ENCODE results near the gene MLNR.

MLNR gene

DNA sequence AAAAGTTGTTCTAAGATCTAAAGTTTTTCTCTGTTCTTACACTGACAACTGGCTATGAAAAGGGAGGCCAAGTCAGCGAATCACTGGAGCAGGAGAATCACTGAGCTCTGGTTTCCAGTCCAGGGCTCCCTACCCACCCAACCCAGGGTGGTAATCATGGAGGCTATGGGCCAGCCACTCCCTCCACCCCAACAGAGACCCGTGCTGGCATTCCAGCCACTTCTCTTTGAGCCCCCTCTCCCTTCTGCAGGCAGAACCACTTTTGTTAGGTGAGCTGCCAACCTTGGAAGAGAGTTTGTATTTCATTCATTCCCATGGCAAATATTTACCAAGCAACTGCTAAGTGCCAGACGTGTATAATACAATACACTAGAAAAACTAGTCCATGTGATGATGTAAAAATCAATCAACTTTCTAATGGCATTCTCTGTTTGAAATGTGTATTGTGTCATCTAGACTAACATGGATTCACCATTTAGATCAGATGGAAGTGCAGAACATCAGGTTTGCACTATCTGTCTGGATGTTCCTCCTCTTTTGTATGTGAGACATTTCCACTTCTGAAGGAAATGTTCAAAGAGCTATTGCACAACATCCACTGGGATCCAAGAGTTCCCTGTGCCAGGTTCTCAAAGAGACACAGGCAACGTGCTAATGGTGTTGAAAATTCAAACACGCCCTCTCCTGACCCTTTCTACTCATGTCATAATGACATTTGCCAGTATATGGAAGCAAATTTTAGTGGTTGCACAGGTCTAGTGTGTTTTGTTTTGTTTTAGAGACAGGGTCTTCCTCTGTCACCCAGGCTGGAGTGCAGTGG lies 5.3 kb downstream of the MLNR start:
- peaks cover 2% of the 10 kb centered on the region for H3K27me3 ChIP-seq (ENCODE audit: insufficient read depth, poor library complexity, severe bottlenecking)
- DNase-seq (ENCODE audit: low read depth in 1 of 2, low spot score in 1 of 2): peak in 1 of 2 experiments; percentile 79
- peak; percentile 26; the same call in 1 of the 2 replicates for TF ChIP-seq SPI1 (IDR thresholded peaks at IDR 0.05; ENCODE audit: borderline replicate concordance, low read depth)
- TF ChIP-seq, protein P1, sequence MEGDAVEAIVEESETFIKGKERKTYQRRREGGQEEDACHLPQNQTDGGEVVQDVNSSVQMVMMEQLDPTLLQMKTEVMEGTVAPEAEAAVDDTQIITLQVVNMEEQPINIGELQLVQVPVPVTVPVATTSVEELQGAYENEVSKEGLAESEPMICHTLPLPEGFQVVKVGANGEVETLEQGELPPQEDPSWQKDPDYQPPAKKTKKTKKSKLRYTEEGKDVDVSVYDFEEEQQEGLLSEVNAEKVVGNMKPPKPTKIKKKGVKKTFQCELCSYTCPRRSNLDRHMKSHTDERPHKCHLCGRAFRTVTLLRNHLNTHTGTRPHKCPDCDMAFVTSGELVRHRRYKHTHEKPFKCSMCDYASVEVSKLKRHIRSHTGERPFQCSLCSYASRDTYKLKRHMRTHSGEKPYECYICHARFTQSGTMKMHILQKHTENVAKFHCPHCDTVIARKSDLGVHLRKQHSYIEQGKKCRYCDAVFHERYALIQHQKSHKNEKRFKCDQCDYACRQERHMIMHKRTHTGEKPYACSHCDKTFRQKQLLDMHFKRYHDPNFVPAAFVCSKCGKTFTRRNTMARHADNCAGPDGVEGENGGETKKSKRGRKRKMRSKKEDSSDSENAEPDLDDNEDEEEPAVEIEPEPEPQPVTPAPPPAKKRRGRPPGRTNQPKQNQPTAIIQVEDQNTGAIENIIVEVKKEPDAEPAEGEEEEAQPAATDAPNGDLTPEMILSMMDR (IDR thresholded peaks at IDR 0.05; ENCODE audit: insufficient read depth, low read length): no peak
- TF ChIP-seq, protein P2, sequence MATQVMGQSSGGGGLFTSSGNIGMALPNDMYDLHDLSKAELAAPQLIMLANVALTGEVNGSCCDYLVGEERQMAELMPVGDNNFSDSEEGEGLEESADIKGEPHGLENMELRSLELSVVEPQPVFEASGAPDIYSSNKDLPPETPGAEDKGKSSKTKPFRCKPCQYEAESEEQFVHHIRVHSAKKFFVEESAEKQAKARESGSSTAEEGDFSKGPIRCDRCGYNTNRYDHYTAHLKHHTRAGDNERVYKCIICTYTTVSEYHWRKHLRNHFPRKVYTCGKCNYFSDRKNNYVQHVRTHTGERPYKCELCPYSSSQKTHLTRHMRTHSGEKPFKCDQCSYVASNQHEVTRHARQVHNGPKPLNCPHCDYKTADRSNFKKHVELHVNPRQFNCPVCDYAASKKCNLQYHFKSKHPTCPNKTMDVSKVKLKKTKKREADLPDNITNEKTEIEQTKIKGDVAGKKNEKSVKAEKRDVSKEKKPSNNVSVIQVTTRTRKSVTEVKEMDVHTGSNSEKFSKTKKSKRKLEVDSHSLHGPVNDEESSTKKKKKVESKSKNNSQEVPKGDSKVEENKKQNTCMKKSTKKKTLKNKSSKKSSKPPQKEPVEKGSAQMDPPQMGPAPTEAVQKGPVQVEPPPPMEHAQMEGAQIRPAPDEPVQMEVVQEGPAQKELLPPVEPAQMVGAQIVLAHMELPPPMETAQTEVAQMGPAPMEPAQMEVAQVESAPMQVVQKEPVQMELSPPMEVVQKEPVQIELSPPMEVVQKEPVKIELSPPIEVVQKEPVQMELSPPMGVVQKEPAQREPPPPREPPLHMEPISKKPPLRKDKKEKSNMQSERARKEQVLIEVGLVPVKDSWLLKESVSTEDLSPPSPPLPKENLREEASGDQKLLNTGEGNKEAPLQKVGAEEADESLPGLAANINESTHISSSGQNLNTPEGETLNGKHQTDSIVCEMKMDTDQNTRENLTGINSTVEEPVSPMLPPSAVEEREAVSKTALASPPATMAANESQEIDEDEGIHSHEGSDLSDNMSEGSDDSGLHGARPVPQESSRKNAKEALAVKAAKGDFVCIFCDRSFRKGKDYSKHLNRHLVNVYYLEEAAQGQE (IDR thresholded peaks at IDR 0.05; ENCODE audit: insufficient replicate concordance, low read depth): no peak
- H3K27ac ChIP-seq (replicated peaks): no peak overlapping the region
- no peak overlapping the region for H3K4me3 ChIP-seq (replicated peaks; ENCODE audit: insufficient read depth, low read length)

DNA sequence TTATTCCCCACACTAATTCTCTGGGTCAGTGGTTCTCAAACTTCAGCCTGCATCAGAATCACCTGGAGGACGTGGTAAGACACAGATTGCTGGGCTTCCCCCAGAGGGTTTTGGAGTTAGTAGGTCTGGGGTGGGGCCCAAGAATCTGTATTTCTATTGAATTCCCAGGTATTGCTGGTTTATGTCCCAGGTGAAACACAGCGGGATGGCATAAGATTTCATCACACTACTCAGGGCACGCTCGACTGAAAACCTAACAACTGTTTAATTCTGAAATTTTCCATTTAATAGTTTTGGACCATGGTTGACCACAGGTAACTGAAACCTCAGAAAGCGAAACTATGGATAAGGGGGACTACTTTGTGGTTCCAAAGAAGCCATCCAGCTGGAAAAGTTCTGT lies 6.5 kb downstream of the MLNR start:
- TF ChIP-seq, protein P1 (IDR thresholded peaks at IDR 0.05; ENCODE audit: insufficient read depth, low read length): no peak
- TF ChIP-seq SPI1 (IDR thresholded peaks at IDR 0.05; ENCODE audit: borderline replicate concordance, low read depth): no peak
- no peak for TF ChIP-seq POLR2AphosphoS5 (IDR thresholded peaks at IDR 0.05; ENCODE audit: low read depth)
- no peak for TF ChIP-seq GABPA (IDR thresholded peaks at IDR 0.05; ENCODE audit: low read depth)
- TF ChIP-seq, protein P2 (IDR thresholded peaks at IDR 0.05; ENCODE audit: insufficient replicate concordance, low read depth): no peak
- Histone ChIP-seq H3K4me3 (replicated peaks; ENCODE audit: insufficient read depth, low read length) (no peak overlapping the region), H3K27me3 (ENCODE audit: insufficient read depth, poor library complexity, severe bottlenecking) (no peaks in the 10 kb centered on the region), H3K27ac (replicated peaks) (no peak overlapping the region)
- no peak for DNase-seq (ENCODE audit: low read depth in 1 of 2, low spot score in 1 of 2)

DNA sequence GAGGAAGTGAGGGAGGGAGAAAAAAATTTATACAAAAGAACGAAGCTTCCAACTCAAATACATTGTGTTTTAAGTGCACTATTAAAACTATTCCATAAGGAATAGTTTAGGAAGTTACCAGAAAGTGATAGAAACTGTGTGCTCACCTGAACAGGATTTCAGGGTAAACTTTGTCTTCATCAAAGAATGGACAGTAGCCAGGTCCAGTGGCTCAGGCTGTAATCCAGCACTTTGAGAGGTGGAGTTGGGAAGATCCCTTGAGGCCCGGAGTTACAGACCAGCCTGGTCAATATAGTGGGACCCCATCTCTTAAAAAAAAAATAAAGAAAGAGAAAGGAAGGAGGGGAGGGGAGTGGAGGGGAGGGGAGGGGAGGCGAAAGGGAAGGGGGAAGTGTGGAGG lies 14.6 kb downstream of the MLNR start:
- H3K27ac ChIP-seq (replicated peaks): no peak overlapping the region
- no peak overlapping the region for H3K4me3 ChIP-seq (replicated peaks; ENCODE audit: insufficient read depth, low read length)
- no peak for DNase-seq (ENCODE audit: low read depth in 1 of 2, low spot score in 1 of 2)
- H3K27me3 ChIP-seq (ENCODE audit: insufficient read depth, poor library complexity, severe bottlenecking): no peaks in the 10 kb centered on the region
- TF ChIP-seq SPI1 (IDR thresholded peaks at IDR 0.05; ENCODE audit: borderline replicate concordance, low read depth): no peak
- TF ChIP-seq, protein P2 (IDR thresholded peaks at IDR 0.05; ENCODE audit: insufficient replicate concordance, low read depth): no peak
- no peak for TF ChIP-seq GABPA (IDR thresholded peaks at IDR 0.05; ENCODE audit: low read depth)
- TF ChIP-seq POLR2AphosphoS5 (IDR thresholded peaks at IDR 0.05; ENCODE audit: low read depth): no peak
- TF ChIP-seq, protein P1 (IDR thresholded peaks at IDR 0.05; ENCODE audit: insufficient read depth, low read length): no peak
